GM21786 (cell line): ENCODE data around the gene C1orf226.
"Not testable (repeated sequence)": the region's sequence is repeated elsewhere in the genome, so short reads cannot be mapped to it uniquely, and the experiment has no call there.

Experiments
- ATAC-seq: cut with Tn5 transposase; IDR thresholded peaks from one replicate; pipeline ENCODE4 v1.9.1; 2021; ENCODE audit not compliant: unreplicated experiment

The C1orf226 gene, protein sequence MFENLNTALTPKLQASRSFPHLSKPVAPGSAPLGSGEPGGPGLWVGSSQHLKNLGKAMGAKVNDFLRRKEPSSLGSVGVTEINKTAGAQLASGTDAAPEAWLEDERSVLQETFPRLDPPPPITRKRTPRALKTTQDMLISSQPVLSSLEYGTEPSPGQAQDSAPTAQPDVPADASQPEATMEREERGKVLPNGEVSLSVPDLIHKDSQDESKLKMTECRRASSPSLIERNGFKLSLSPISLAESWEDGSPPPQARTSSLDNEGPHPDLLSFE

DNA sequence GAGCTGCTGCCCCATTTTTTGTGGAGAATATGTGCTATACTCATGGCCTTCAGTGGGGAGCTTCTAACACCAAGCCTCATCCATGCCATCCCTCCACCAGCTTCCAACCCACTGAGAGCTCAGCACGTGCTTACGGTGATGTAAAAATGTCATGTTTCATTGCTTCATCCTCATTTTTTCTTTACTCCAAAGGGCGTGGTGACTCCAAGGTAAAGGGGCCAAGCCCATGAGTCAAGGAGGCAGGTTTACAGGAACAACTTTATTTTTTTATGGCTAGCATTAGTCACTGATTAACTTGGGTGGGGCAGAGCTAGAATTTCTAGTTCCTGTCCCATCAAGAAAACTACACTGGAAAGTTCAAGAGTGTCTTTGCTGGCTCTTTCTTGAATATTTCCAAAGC, at the start of gene C1orf226:
TSS of gene C1orf226 (plus strand) at position 346 of the 400 bp plus-strand sequence. CDS start 174 bp downstream, outside the sequence.
- ATAC-seq, result no peak

DNA sequence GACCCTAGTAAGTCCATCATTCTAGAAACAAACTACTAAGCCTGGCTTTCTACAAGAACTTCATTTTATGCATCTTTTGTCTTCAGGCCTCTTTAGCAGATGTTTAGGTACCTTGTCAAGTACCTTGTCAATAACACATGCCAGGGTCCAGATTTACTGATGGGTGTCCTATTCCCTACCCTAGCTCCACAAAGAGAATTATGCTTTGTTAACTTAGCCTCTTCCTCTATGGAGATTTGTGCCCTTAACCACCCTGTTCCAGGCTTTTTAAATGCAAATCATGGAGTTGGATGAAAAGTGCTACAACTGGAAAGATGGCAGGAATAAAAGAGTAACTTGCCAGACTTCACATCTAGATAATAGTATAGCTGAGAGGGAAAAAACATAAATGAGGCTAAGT, 47.5 kb upstream of the C1orf226 start:
- ATAC-seq, result no peak

DNA sequence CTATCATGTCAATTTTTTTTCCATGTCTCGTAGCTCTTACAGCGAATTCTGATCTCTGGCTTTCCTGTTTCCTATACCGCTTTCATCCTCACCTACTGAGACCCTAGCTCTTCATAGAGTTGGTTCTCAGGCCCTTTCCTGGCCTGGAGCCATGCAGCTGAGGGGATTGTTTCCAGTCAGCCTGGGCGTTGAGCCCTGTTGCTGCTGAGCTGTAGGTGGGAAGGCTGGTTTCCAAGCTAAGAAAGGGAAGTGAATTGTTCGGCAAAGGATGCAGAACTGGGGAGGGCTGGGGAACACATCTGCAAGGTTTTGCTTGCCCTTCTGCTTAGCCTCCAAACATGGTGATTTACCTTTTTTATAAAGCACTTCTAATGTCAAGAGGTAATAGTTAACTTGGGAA, 46.4 kb upstream of the C1orf226 start:
- no peak for ATAC-seq

DNA sequence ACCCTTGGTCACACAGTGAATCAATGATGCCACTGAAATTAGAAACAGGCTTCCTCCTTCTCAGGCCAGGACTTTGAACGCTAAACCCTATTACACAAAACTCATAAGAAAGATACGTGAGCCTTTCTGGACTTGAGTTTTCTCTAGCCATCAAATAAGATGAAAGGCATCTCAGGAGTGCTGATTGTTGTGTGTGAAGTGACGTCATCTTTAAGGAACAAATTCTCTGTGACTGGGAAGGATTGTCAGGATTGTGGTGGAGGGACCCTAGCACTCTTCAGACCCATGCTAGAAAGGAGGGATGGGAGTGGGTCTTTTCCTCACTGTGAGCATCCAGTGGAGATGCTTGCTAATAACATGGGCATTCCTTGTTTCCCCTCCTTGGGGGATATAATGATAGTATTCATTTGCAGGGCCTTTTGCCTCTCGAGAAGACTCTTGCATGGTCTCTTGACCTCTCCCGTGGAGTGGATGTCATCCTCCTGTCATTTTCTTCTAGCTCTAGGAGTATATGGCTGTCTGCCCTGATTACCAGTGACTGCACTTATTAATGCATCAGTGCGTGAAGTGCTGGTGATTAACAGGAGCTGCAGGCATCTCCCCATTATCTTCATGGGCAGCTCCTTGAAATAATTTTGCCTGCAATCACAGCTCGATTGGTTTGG, 44.8 kb upstream of the C1orf226 start:
- no peak for ATAC-seq

DNA sequence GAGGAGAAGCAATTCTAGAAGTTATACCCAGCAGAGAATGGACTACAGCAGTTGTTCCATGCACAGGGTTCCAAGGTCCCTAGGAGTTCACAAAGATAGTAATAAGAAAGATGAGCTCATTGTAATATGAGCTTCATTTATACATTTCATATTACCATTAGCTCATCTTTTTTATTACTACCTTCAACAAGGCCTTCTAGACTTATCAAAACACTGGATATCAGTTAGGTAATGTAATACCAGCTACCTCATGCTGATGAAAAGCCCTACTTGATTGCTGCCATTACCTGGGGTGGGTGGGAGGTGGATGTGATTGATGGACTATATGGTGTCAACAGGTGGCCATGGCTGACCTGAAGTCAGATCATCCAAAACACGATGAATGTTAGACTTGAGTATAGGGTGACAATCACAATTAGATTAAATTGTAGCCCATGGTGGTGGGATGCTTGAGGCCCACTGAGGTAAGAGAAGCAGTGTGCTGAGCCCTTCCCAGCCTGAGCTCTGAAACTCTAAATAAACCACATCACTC, 39.0 kb upstream of the C1orf226 start:
- ATAC-seq, result no peak

DNA sequence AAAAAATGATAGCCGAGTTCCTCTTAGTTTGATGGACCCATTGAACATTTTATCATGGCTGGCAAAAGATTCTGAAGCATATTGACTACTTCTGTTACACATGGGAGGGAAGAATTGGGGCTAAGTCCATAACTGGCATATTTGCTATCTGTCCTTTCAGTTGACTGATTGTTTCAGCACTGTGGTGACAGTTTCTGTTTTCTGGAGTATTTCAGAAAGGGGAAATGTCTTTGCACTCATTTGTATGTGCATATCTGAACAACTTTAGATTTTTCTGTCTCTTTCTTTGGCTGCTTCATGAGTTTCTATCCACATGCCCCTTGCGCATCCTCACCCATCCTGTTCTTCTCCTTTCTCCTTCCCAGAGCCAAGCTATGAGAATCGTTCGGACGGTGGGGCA, 38.1 kb upstream of the C1orf226 start:
- no peak for ATAC-seq

DNA sequence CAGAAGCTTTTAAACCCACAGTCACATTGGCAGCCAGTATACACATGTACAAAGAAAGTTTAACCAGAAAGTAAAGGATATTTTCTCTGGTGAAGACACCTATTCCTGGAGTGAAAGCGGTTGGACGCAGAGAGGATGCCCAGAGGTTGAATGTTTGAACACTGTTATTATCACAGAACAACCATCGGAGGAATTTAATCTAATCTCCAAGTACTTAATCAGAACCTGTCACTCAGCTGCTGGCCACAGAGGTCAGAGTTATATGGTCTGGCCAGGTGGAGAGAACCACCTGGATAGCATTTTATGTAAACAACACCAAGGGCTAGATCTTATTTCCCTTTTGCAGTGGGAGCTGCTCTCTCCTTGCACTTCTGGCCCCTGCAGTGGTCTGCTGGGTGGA, 34.2 kb upstream of the C1orf226 start:
- ATAC-seq, result no peak

DNA sequence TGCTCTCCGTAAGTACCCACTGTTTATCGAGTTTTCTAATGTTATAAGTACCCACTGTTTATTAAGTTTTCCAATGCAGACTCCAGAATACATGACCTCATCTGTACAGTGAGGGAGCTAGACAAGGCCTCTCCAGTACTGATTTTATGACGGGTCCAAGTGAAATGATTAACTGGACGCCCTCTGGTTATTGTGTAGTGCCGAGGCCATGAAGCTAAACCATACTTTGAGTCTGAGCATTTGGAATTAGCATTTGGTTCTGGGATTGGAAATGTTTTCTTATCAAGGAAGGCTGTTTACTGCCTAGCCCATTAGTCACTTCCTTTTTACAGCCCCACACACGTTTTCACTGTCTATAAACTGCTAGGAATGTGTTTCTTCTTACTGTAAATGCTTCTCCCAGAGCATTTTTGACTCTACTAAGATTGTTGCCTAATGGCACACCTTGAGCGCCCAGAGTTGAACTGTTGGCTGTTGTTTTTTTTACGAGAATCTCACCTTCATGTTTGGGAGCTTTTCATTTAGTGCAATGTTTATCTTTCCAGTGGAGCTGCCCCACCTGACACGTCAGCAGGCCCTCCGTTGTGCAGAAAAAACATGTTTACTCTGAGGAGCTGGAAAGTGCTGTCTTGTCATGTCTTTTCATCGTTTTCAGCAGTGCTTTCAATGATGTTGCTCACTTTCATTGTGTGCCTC, 31.7 kb upstream of the C1orf226 start:
- no peak for ATAC-seq

DNA sequence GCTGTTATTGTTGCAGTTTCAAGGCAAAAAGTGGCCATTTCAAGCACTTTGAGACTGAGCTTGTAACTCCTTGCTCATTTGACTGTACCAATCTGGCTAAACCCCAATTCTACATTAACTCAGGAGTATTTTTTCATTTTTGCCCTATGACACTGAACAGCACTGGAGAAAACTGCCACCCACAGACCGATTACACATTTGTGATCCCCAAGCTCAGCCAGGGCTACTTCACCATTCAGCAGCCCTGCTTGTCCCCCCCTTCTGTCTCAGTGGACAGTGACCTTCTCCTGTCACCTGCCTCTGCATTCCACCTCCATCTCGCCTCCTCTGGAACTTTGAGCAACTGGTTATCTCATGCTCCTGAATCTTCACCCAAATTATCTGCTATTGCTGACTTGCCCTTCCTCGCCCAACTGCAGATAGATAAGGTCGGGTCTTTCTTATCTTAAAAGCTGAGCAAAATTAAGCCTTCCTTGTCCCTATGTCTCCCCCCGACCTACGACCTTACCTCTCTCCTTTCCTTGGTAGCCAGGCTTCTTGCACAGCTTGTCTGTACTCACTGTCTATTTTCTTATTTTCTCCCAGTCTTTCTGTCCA, 30.2 kb upstream of the C1orf226 start:
- ATAC-seq, result no peak

DNA sequence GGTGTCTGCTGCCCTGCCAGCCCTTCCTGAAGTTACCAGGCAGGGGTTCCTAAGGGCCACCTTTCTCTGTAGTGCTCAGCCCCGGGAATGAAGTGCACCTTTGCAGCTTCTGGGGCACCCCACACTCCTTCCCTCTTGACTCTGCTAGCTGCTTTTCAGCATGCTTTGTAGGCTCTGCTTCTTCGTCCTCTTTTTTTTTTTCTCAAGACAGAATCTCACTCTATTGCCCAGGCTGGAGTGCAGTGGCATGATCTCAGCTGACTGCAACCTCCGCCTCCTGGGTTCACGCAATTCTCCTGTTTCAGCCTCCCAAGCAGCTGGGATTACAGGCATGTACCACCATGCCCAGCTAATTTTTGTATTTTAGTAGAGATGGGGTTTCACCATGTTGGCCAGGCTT, 29.7 kb upstream of the C1orf226 start:
- ATAC-seq, result not testable (repeated sequence)

DNA sequence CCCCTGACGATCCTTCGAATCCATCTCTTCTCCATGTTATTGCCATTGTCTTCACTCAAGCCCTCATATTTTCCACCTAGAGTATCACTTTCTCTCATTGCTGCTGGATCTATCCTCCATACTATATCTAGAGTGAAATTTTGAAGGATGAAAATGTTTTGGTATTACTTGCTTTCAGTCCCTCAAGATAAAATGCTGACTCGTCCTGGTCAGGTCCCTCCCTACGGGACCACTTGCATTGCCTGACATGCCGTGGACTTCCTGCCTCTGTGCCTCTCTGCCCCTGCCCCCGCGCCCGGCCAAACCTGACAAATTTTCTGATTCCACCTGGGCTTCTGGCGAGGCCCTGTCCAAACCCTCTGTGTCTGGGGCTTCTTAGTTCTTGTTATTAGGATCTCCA, 28.4 kb upstream of the C1orf226 start:
- no peak for ATAC-seq

DNA sequence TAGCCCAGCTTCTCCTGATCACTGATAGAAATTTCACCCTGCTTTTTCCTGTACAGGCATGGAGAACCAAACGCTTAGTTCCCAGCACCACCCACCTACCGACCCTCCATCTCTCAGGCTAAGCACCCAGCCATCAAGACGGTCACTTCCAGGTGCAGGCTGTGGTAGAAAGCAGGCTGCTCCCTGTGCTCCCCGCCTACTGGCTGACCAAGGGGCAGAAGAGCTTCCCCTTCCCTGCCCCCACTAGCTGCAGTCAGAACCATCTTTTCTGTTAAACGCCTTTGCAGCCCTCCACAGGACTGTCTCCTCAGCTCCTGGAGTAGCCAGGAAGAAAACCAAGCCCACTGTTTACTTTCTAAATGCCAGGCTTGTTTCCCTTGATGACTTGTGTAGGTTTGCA, 27.8 kb upstream of the C1orf226 start:
- no peak for ATAC-seq

DNA sequence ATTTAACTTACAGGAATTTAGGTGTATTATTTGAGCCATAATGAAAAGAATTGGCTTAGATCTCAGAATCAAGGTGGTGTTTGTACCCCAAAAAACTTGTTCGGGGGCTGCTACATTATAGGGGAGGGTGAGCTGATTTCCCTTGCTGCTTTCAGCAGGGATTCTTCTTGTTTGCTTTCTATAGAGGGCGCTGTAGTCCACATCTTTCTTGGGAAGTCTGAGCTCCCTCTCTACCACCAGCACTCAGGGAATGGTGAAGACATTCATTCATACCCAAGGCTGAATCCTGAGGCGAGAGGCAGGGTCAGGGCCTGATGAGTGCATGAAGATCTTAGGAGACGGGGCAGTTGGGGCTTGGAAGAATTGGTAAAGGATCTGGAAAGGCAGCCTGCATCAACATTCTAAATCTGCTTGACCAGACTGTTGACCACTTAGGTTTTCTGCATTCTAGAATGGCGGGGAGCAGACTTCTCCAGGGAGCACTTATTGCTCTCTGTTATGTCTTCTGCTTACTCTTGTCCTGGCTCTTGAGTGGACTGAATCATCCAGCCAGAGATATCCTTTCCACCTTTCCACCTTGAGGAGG, 23.8 kb upstream of the C1orf226 start:
- ATAC-seq, result no peak

DNA sequence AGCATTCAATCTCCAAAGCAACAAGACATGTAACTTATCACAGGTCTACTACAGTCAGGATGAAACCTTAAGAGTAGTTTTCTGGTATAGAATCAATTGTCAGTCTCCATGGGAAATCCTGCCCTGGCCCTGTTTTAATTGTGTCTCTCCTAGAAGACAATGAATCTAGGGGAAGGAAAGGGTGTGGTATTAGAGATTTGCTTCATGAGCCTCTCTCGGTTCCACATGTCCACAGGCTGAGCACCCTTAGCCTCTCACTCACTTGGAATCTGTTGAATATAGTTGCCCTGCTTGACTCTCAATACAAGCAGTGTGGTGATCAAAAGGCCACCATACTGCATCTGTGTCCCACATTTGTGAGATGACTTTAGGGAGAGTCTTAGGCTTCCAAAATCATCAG, 22.6 kb upstream of the C1orf226 start:
- no peak for ATAC-seq

DNA sequence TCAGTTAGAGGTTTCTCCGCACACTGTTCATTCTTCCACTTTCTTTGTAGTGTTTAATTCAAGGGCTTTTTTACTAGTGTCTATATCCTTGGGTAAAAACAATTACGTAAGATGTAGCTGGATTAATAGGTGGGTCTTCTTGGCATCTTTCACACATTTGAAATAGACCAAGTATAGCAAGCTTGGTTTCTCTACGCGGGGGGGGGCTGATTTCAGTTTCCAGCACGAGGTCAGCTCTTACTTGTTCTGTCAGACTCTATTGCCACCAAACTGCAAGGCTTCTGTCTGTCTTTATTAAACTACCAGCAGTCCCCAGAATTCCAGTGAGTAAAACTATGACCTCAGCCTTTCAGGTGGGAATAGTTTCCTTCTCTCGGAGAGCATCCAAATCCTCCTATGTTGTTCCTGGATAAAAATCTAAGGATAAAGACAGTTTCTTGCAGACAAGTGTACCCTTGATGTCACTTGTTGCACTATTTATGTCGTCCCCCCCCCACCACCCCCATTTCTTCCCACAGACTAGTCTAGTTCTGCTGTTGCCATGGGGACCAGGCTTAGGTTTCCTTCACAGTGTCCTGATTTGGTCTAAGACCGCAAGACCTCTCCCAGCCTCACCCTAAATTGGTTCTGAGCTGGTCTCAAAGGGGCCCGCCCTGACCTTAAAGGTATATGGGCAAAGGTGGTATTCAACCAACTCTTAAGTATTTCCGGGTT, 21.8 kb upstream of the C1orf226 start:
- no peak for ATAC-seq

DNA sequence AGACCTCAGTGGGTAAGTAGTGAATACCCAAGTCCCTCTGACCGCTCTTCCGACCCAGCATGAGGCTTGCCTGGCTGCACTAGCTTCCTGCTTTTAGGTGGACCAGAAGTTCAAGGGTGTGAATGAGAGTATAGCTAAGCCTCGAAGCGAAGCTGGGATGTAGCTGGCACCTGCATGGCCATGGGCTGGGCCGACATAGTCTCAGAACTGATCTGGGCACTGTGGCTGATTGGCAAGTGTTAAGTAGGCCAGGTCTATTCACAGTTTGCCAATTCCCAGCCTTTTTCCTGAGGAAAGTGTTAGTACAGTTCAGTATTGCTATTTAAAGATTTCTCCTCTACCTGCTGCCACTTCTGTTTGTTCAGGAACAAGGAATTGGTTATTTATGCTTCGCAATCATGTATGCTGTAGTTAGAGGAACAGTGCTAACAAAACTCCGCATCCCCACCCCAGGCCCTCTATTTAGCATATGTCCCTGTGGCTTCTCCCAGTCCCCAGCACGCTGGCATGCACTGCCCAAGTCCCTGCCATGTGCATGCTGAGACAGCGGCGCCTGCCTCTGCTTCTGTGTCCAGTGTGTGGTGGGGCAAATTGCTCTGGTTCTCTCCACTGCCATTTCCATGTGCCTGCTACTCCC, 21.2 kb upstream of the C1orf226 start:
- no peak for ATAC-seq

DNA sequence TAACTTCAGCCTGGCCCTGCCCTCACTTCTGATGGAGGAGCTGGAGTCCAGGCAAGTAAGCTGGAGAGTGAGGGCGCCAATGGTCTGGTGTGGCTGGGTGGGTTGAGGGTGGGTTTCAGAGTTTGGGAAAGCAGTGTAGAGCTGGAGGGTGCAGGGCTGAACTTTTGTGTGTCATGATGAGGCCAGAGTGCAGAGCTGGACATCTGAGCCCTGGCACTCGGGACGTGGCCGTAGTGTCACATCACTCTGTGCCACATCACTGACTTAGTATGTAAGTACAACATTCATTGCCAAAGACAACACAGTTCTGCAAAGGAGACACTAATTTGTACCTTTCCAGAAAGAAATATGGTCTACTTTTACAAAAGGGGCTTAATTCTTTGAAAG, 20.7 kb upstream of the C1orf226 start:
- ATAC-seq, result no peak

DNA sequence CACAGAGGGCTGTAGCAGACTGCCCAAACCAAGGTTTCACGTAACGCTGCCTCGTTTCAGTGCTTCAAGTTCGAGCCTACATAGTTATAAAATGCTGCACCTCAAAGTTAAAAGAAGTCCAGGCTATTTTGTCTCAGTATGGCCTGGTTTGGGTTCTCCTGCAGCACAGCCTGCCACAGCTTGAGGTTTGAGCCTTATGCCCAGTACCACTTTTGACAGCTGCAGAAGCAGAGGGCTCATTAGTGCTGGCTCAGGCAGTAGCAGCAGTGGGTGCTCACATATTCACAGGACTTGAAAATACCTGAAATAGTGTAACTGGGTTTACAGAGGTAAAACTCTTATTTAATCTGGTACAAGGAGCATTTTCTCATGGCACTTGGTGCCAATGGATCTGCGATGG, 20.2 kb upstream of the C1orf226 start:
- peak; percentile 42 for ATAC-seq

DNA sequence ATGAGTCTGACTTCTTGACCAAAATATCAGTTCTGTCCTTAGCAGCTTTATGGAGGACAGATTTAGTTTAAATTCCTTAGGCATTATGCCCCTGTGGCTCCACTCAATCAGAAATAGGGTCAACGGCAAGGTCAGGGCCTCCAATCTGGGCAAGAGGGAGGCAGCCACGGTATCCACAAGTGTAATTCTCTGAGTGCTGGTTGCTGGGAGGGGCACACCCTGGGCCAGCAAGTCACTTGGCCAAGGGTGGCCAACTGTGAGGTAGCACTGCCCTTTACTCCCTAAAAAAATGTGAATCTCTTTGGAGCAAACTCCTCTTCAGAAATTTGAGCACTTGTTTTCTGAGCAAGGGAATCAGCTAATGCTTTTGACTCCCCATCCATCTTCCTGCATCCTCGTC, 17.7 kb upstream of the C1orf226 start:
- no peak for ATAC-seq

DNA sequence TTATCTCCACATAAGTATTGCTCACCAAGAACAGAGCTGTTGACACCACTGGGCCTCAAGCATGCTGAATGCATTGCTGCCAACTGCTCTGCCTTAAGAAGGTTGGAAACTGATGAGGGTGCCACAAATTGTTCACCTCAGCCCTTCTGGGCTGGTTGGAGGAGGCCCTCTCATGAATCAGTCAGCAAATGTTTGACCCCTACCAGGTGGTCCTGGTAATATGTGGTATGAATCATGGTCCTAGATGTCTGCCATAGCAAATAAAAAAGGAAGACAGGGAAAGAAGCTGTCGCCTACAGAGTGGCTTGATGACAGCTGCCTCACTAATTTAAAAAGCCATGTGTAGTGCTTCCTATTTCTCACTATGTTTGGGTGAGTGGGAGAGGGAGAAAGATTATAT, 17.0 kb upstream of the C1orf226 start:
- no peak for ATAC-seq
